Endodermal cell (in vitro differentiated cells): ENCODE data around the gene KLHDC3. TPM values are rescaled to one million over a fixed set of nuclear protein-coding genes. Genes with fewer than 3 reads are reported as not detected.
A peak's percentile ranks its signal among the peaks of the same experiment; 100 is the strongest.

ENCODE experiments used
- DNase-seq: peaks from one replicate; pipeline ENCODE4 v3.0.0-alpha.2; 2017
- H3K27ac ChIP-seq: 2 replicates; pipeline ENCODE4 v1.5.1; 2013; ENCODE audit warnings: mild to moderate bottlenecking, low read depth, low read length, moderate library complexity
- H3K27me3 ChIP-seq: 2 replicates; pipeline ENCODE4 v1.6.1; 2013; ENCODE audit warnings: mild to moderate bottlenecking, low read length, moderate library complexity; ENCODE audit not compliant: insufficient read depth, control insufficient read depth, poor library complexity, severe bottlenecking
- H3K36me3 ChIP-seq: 2 replicates; pipeline ENCODE4 v1.7.0; 2013; ENCODE audit warnings: mild to moderate bottlenecking, low read length, moderate library complexity; ENCODE audit not compliant: control insufficient read depth, insufficient read depth
- H3K4me1 ChIP-seq: one replicate; pipeline ENCODE4 v1.7.0; 2013; ENCODE audit warnings: low read length; ENCODE audit not compliant: control insufficient read depth, insufficient read depth
- H3K4me3 ChIP-seq: 2 replicates; pipeline ENCODE4 v1.5.1; 2013; ENCODE audit warnings: mild to moderate bottlenecking, low read length, moderate library complexity
- H3K9ac ChIP-seq: 2 replicates; pipeline ENCODE4 v1.6.1; 2013; ENCODE audit warnings: mild to moderate bottlenecking, low read length, moderate library complexity; ENCODE audit not compliant: poor library complexity, severe bottlenecking; ENCODE audit errors: extremely low read depth
- H3K9me3 ChIP-seq: 2 replicates; pipeline ENCODE4 v1.6.1; 2013; ENCODE audit warnings: mild to moderate bottlenecking, low read length, moderate library complexity; ENCODE audit not compliant: control insufficient read depth
- H3K27ac Mint-ChIP-seq: 2 replicates; pipeline ENCODE4 v1.8.0; 2020; ENCODE audit warnings: mixed read lengths
- H3K27me3 Mint-ChIP-seq: 2 replicates; pipeline ENCODE4 v1.8.0; 2021; ENCODE audit warnings: mild to moderate bottlenecking, mixed read lengths; ENCODE audit not compliant: insufficient read depth
- H3K36me3 Mint-ChIP-seq: 2 replicates; pipeline ENCODE4 v1.8.0; 2020; ENCODE audit warnings: low read depth, mixed read lengths
- H3K4me1 Mint-ChIP-seq: 2 replicates; pipeline ENCODE4 v1.8.0; 2020; ENCODE audit warnings: mixed read lengths
- H3K4me3 Mint-ChIP-seq: 2 replicates; pipeline ENCODE4 v1.8.0; 2020; ENCODE audit warnings: mild to moderate bottlenecking, moderate library complexity, mixed read lengths
- H3K9me3 Mint-ChIP-seq: 2 replicates; pipeline ENCODE4 v1.8.0; 2020; ENCODE audit warnings: mild to moderate bottlenecking, mixed read lengths
- WGBS, 2 experiments: methylation state at CpG; one replicate each; pipeline versions ENCODE4 v1.1.5 to v1.1.7; 2013; ENCODE audit warnings: missing lambda C conversion rate in 2 of 2, mixed read lengths in 1 of 2; ENCODE audit not compliant: insufficient coverage in 1 of 2, insufficient read length in 1 of 2; 5-methylcytosine and 5-hydroxymethylcytosine counted together
- total RNA-seq, 2 donors: library from RNA; stranded (reverse); fragmentation: NEBNext Ultra II Directional in 1 of 2; extraction: Animal tissue kit (Norgen Biotek cat#: 25700) in 1 of 2; gene quantifications; 2 replicates in 1 of 2; 3 replicates in 1 of 2; pipeline ENCODE4 v1.2.1, GENCODE V29; 2021
- TF ChIP-seq, protein P1 (sequence below): fragments of 200-600 bp; sonication (generic); conservative IDR thresholded peaks from 2 replicates; pipeline ENCODE4 v1.5.0; 2021; ENCODE audit warnings: antibody characterized with exemption, mild to moderate bottlenecking

KLHDC3 gene
- total RNA-seq, 2 donors from 2014 or later, result 124 to 135 TPM

GRCh38 chr6:43011207-43011606, 2.8 kb upstream of the KLHDC3 start:
- peaks cover 60% of the 10 kb centered on the region for H3K36me3 Mint-ChIP-seq
- WGBS, 2 experiments, result 89 to 92% methylated on average over 3 to 6 of the region's 6 CpGs
- peaks cover 1% of the 10 kb centered on the region for H3K27me3 Mint-ChIP-seq
- no peak overlapping the region for H3K4me3 Mint-ChIP-seq
- H3K9me3 ChIP-seq, result no peaks in the 10 kb centered on the region
- no peak overlapping the region for H3K4me3 ChIP-seq
- H3K4me1 ChIP-seq, result peaks cover 8% of the 10 kb centered on the region
- H3K9me3 Mint-ChIP-seq, result no peaks in the 10 kb centered on the region
- no peak overlapping the region for H3K9ac ChIP-seq
- no peak overlapping the region for H3K27ac Mint-ChIP-seq
- H3K27ac ChIP-seq, result no peak overlapping the region
- H3K4me1 Mint-ChIP-seq, result peaks cover 24% of the 10 kb centered on the region
- TF ChIP-seq, protein P1, sequence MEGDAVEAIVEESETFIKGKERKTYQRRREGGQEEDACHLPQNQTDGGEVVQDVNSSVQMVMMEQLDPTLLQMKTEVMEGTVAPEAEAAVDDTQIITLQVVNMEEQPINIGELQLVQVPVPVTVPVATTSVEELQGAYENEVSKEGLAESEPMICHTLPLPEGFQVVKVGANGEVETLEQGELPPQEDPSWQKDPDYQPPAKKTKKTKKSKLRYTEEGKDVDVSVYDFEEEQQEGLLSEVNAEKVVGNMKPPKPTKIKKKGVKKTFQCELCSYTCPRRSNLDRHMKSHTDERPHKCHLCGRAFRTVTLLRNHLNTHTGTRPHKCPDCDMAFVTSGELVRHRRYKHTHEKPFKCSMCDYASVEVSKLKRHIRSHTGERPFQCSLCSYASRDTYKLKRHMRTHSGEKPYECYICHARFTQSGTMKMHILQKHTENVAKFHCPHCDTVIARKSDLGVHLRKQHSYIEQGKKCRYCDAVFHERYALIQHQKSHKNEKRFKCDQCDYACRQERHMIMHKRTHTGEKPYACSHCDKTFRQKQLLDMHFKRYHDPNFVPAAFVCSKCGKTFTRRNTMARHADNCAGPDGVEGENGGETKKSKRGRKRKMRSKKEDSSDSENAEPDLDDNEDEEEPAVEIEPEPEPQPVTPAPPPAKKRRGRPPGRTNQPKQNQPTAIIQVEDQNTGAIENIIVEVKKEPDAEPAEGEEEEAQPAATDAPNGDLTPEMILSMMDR, result peak; percentile 48
- peaks cover 65% of the 10 kb centered on the region for H3K36me3 ChIP-seq
- peak; percentile 67 for DNase-seq
- no peaks in the 10 kb centered on the region for H3K27me3 ChIP-seq

- H3K9me3 ChIP-seq, result no peaks in the 10 kb centered on the region
- no peak overlapping the region for H3K27ac Mint-ChIP-seq
Observed at GRCh38 chr6:43012364-43012763, 1.7 kb upstream of the KLHDC3 start.

GRCh38 chr6:43013097-43013842, 779 bp upstream of the KLHDC3 start:
- H3K4me1 ChIP-seq, result peaks cover 8% of the 10 kb centered on the region
- DNase-seq, result no peak
- H3K4me3 ChIP-seq, result peak overlapping the region; percentile 96
- Mint-ChIP-seq H3K9me3 (no peaks in the 10 kb centered on the region), H3K27ac (peak overlapping the region; percentile 83), H3K4me1 (peaks cover 27% of the 10 kb centered on the region), H3K4me3 (peak overlapping the region; percentile 85), H3K36me3 (peaks cover 53% of the 10 kb centered on the region), H3K27me3 (peaks cover 1% of the 10 kb centered on the region)
- H3K27ac ChIP-seq, result no peak overlapping the region
- TF ChIP-seq, protein P1, result no peak
- peaks cover 58% of the 10 kb centered on the region for H3K36me3 ChIP-seq
- 9% methylated on average over 17 to 25 of the region's 25 CpGs for WGBS, 2 experiments
- H3K27me3 ChIP-seq, result no peaks in the 10 kb centered on the region
- peak overlapping the region; percentile 77 for H3K9ac ChIP-seq
- no peaks in the 10 kb centered on the region for H3K9me3 ChIP-seq

More at GRCh38 chr6:43012364-43012763, 1.7 kb upstream of the KLHDC3 start:
- Mint-ChIP-seq H3K9me3 (no peaks in the 10 kb centered on the region), H3K27me3 (peaks cover 1% of the 10 kb centered on the region), H3K4me3 (peak overlapping the region; percentile 85), H3K36me3 (peaks cover 53% of the 10 kb centered on the region), H3K4me1 (peaks cover 27% of the 10 kb centered on the region)
- H3K9ac ChIP-seq, result no peak overlapping the region
- no peaks in the 10 kb centered on the region for H3K27me3 ChIP-seq
- no peak overlapping the region for H3K27ac ChIP-seq
- H3K4me1 ChIP-seq, result peaks cover 8% of the 10 kb centered on the region
- peaks cover 58% of the 10 kb centered on the region for H3K36me3 ChIP-seq
- DNase-seq, result no peak
- 89 to 93% methylated on average over 2 to 6 of the region's 6 CpGs for WGBS, 2 experiments
- peak overlapping the region; percentile 96 for H3K4me3 ChIP-seq
- TF ChIP-seq, protein P1, result no peak
